C4-2B (cell line): ENCODE measurements around the gene SLC1A4.

ENCODE experiments used
- CTCF ChIP-seq: fragments of 450-650 bp; conservative IDR thresholded peaks from 2 replicates; pipeline ENCODE4 v1.5.1; 2017; ENCODE audit warnings: mild to moderate bottlenecking
- ZFX ChIP-seq: fragments of 450-650 bp; IDR thresholded peaks from 2 replicates; pipeline ENCODE4 v1.6.1; 2017

GRCh38 chr2:65062843-65063825, 73.9 kb downstream of the SLC1A4 start:
- TF ChIP-seq ZFX: no peak
- no peak for TF ChIP-seq CTCF
